ENCODE data around the gene NECAB3. TPM values are rescaled to one million over a fixed set of nuclear protein-coding genes. Genes with fewer than 3 reads are reported as not detected.

NECAB3 gene
- polyA plus RNA-seq, 1 donor: 32.1 TPM

GRCh38 chr20:33697129-33697528, 22.9 kb upstream of the NECAB3 start:
- peak; percentile 74 for DNase-seq

- no peak for DNase-seq
Measured at GRCh38 chr20:33696448-33696847, 22.2 kb upstream of the NECAB3 start.

GRCh38 chr20:33694639-33695012, 20.4 kb upstream of the NECAB3 start:
- DNase-seq: no peak

- peak; percentile 64 for DNase-seq
Measured at GRCh38 chr20:33693741-33694638, 19.8 kb upstream of the NECAB3 start.

GRCh38 chr20:33693289-33693688, 19.1 kb upstream of the NECAB3 start:
- DNase-seq: no peak

GRCh38 chr20:33689973-33690372, 15.7 kb upstream of the NECAB3 start:
- DNase-seq: no peak

- DNase-seq: no peak
Measured at GRCh38 chr20:33689493-33689892, 15.3 kb upstream of the NECAB3 start.

GRCh38 chr20:33688938-33689424, 14.8 kb upstream of the NECAB3 start:
- no peak for DNase-seq

GRCh38 chr20:33687993-33688937, 14.0 kb upstream of the NECAB3 start:
- no peak for DNase-seq

- no peak for DNase-seq
Measured at GRCh38 chr20:33687370-33687915, 13.2 kb upstream of the NECAB3 start.

GRCh38 chr20:33686984-33687366, 12.7 kb upstream of the NECAB3 start:
- no peak for DNase-seq

- peak; percentile 94 for DNase-seq
Measured at GRCh38 chr20:33686100-33686983, 12.1 kb upstream of the NECAB3 start, which contains the start of gene E2F1. TSS of gene E2F1 (minus strand) at chr20:33686385. CDS start at chr20:33686264, 121 bp downstream.

GRCh38 chr20:33685328-33686099, 11.3 kb upstream of the NECAB3 start:
- peak; percentile 57 for DNase-seq

GRCh38 chr20:33684533-33685327, 10.5 kb upstream of the NECAB3 start:
- no peak for DNase-seq

GRCh38 chr20:33681728-33682353, 7.6 kb upstream of the NECAB3 start:
- no peak for DNase-seq

- DNase-seq: no peak
Measured at GRCh38 chr20:33681288-33681687, 7.1 kb upstream of the NECAB3 start.

- no peak for DNase-seq
Measured at GRCh38 chr20:33680686-33681085, 6.5 kb upstream of the NECAB3 start.

GRCh38 chr20:33679758-33680485, 5.7 kb upstream of the NECAB3 start:
- DNase-seq: no peak
